Natural killer cell (primary cell): ENCODE results near the gene TENM4. TPM values are rescaled to one million over a fixed set of nuclear protein-coding genes. Genes with fewer than 3 reads are reported as not detected.

Experiments used
- ATAC-seq, 3 donors: fragments of 150-1000 bp in 2 of 3; fragments of 200-7000 bp in 1 of 3; cut with Tn5 transposase; 1 replicate in 1 of 3; 2 replicates in 2 of 3; pipeline ENCODE4 v1.10.0; 2021; ENCODE audit warnings: mild to moderate bottlenecking in 2 of 3, moderate library complexity in 2 of 3
- DNase-seq, 2 donors: peaks; one replicate each; pipeline versions ENCODE4 v3.0.0 to v3.0.0-alpha.2; 2013 to 2021; ENCODE audit warnings: mixed read lengths in 1 of 2
- H3K27ac ChIP-seq: one replicate; pipeline ENCODE4 v1.5.1; 2013; ENCODE audit warnings: mild to moderate bottlenecking, low read length
- H3K27me3 ChIP-seq: one replicate; pipeline ENCODE4 v1.6.1; 2013; ENCODE audit warnings: low read length; ENCODE audit not compliant: control insufficient read depth, insufficient read depth
- H3K36me3 ChIP-seq: one replicate; pipeline ENCODE4 v1.6.1; 2013; ENCODE audit warnings: low read length; ENCODE audit not compliant: control insufficient read depth, insufficient read depth
- H3K4me1 ChIP-seq: one replicate; pipeline ENCODE4 v1.6.1; 2013; ENCODE audit warnings: low read length; ENCODE audit not compliant: control insufficient read depth, insufficient read depth
- H3K4me3 ChIP-seq: one replicate; pipeline ENCODE4 v1.5.1; 2013; ENCODE audit warnings: low read length
- H3K9me3 ChIP-seq: one replicate; pipeline ENCODE4 v1.6.1; 2013; ENCODE audit warnings: low read length; ENCODE audit not compliant: control insufficient read depth, insufficient read depth
- H3K27ac Mint-ChIP-seq, 2 donors: one replicate each; pipeline ENCODE4 v1.8.0; 2022; ENCODE audit warnings: mild to moderate bottlenecking in 2 of 2, mixed read lengths in 2 of 2, moderate library complexity in 1 of 2
- H3K27me3 Mint-ChIP-seq, 2 donors: one replicate each; pipeline ENCODE4 v1.8.0; 2022; ENCODE audit warnings: low read depth in 2 of 2, mixed read lengths in 2 of 2
- H3K36me3 Mint-ChIP-seq: one replicate; pipeline ENCODE4 v1.8.0; 2022; ENCODE audit warnings: mixed read lengths
- H3K4me1 Mint-ChIP-seq, 2 donors: one replicate each; pipeline ENCODE4 v1.8.0; 2022; ENCODE audit warnings: mixed read lengths in 2 of 2
- H3K4me3 Mint-ChIP-seq: one replicate; pipeline ENCODE4 v1.8.0; 2022; ENCODE audit warnings: mild to moderate bottlenecking, moderate library complexity, mixed read lengths
- H3K9me3 Mint-ChIP-seq, 2 donors: one replicate each; pipeline ENCODE4 v1.8.0; 2022; ENCODE audit warnings: mixed read lengths in 2 of 2
- WGBS: methylation state at CpG from one replicate; pipeline ENCODE4 v1.1.7; 2013; ENCODE audit warnings: missing lambda C conversion rate; ENCODE audit not compliant: insufficient coverage; 5-methylcytosine and 5-hydroxymethylcytosine counted together
- intact Hi-C: fragments of 100-400 bp; cut with micrococcal nuclease; formaldehyde crosslinking; loops from one replicate; pipeline ENCODE4 v1.14.2; 2022
- total RNA-seq, 4 donors: library from RNA; stranded (reverse); fragments of 120-200 nt in 1 of 4; gene quantifications; one replicate each; pipeline versions ENCODE4 v1.2.3 to v1.2.4, GENCODE V29; 2013 to 2022
- TF ChIP-seq, protein P1 (sequence below): fragments of 200-600 bp; IDR thresholded peaks from one replicate; pipeline ENCODE4 v1.8.0; 2022; ENCODE audit warnings: antibody characterized with exemption

TENM4 gene
- total RNA-seq, 3 donors from 2014 or later (not counting 1 experiment from before 2014, with no cell fraction given), result 0.63 to 0.75 TPM; not detected in 1

GRCh38 chr11:79404325-79404724 lies 36.5 kb downstream of the TENM4 start:
- Mint-ChIP-seq H3K9me3 (peaks cover 3% of the 10 kb centered on the region in 2 donors), H3K27me3 (no peaks in the 10 kb centered on the region), H3K27ac (no peak overlapping the region), H3K4me3 (no peak overlapping the region), H3K4me1 (no peaks in the 10 kb centered on the region), H3K36me3 (no peaks in the 10 kb centered on the region)
- no peaks in the 10 kb centered on the region for H3K27me3 ChIP-seq
- H3K4me3 ChIP-seq, result no peak overlapping the region
- ATAC-seq (no peak), DNase-seq (no peak)
- H3K27ac ChIP-seq, result no peak overlapping the region
- H3K4me1 ChIP-seq, result no peaks in the 10 kb centered on the region
- H3K9me3 ChIP-seq, result no peaks in the 10 kb centered on the region
- TF ChIP-seq, protein P1, sequence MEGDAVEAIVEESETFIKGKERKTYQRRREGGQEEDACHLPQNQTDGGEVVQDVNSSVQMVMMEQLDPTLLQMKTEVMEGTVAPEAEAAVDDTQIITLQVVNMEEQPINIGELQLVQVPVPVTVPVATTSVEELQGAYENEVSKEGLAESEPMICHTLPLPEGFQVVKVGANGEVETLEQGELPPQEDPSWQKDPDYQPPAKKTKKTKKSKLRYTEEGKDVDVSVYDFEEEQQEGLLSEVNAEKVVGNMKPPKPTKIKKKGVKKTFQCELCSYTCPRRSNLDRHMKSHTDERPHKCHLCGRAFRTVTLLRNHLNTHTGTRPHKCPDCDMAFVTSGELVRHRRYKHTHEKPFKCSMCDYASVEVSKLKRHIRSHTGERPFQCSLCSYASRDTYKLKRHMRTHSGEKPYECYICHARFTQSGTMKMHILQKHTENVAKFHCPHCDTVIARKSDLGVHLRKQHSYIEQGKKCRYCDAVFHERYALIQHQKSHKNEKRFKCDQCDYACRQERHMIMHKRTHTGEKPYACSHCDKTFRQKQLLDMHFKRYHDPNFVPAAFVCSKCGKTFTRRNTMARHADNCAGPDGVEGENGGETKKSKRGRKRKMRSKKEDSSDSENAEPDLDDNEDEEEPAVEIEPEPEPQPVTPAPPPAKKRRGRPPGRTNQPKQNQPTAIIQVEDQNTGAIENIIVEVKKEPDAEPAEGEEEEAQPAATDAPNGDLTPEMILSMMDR, result no peak
- intact Hi-C loops, result no loop called here
- WGBS, result 100% methylated on average over 1 of the region's 2 CpGs
- no peaks in the 10 kb centered on the region for H3K36me3 ChIP-seq

DNA sequence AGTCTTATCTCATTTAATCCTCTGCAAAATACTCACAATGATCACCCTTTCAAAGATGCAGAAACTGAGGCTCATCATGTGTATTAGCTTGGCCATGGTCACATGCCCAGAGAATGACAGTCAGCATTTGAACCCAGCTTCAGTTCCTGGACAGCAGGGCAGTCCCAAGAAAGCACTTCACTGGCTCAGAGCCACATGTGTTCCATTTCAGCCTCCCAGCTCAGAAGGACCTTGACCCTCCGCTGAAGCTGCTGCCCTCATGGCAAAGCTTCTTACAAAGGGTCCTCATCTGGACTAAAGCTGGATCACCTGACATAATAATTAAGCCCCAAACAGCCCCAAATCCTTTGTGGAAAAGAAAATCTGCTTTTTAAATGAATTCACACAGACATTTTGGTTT lies 37.0 kb downstream of the TENM4 start:
- Histone ChIP-seq H3K27me3 (no peaks in the 10 kb centered on the region), H3K36me3 (no peaks in the 10 kb centered on the region), H3K27ac (no peak overlapping the region), H3K4me1 (no peaks in the 10 kb centered on the region), H3K4me3 (no peak overlapping the region), H3K9me3 (no peaks in the 10 kb centered on the region)
- TF ChIP-seq, protein P1, result no peak
- Mint-ChIP-seq H3K27ac (no peak overlapping the region), H3K4me3 (no peak overlapping the region), H3K4me1 (no peaks in the 10 kb centered on the region), H3K27me3 (no peaks in the 10 kb centered on the region), H3K9me3 (peaks cover 3% of the 10 kb centered on the region in 2 donors), H3K36me3 (no peaks in the 10 kb centered on the region)
- intact Hi-C loops, result no loop called here
- ATAC-seq (no peak), DNase-seq (no peak)
- WGBS, result 89% methylated on average over 1 of the region's 1 CpG

- ATAC-seq (no peak), DNase-seq (no peak)
- H3K4me3 Mint-ChIP-seq, result no peak overlapping the region
- intact Hi-C loops, result no loop called here
- TF ChIP-seq, protein P1, result no peak
- peaks cover 3% of the 10 kb centered on the region in 2 donors for H3K9me3 Mint-ChIP-seq
- Histone ChIP-seq H3K27ac (no peak overlapping the region), H3K4me1 (no peaks in the 10 kb centered on the region), H3K4me3 (no peak overlapping the region), H3K27me3 (no peaks in the 10 kb centered on the region), H3K36me3 (no peaks in the 10 kb centered on the region), H3K9me3 (no peaks in the 10 kb centered on the region)
- no peak overlapping the region for H3K27ac Mint-ChIP-seq
- H3K27me3 Mint-ChIP-seq, result no peaks in the 10 kb centered on the region
- whole genome bisulfite sequencing, result 82% methylated on average over 3 of the region's 3 CpGs
- no peaks in the 10 kb centered on the region for H3K4me1 Mint-ChIP-seq
- no peaks in the 10 kb centered on the region for H3K36me3 Mint-ChIP-seq
Measured at GRCh38 chr11:79402912-79403311, 37.9 kb downstream of the TENM4 start.

DNA sequence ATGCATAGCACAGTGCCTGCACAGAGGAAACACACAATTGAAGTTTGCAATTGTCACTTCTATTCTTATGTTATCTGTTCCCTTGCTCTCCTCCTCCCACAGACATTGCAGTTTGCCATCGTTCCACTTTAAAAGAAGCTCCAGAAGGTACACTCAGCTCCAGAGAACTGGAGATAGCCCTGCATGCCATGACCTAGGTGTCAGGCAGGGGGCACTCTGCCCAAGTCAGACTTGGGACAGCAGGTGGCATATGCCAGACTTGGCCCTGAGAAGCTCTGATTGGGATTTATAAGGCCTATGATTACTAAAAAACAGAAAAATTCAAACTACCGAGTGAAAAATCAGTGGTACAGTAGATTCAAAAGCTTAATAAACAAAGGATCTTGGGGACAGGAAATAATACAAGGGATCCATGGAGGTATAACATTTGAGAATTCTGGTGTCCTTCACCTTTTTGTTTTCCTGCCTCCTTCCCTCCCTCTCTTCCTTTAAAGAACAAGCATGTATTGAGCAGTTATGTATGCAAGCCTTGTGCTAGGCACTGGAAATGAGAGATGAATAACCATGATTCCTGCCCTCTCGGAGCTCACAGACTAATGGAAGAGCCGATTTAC lies 40.0 kb downstream of the TENM4 start:
- H3K4me1 Mint-ChIP-seq, result no peaks in the 10 kb centered on the region
- no peaks in the 10 kb centered on the region for H3K27me3 ChIP-seq
- TF ChIP-seq, protein P1, result no peak

More for the DNA sequence above, 40.0 kb downstream of the TENM4 start:
- ATAC-seq (no peak), DNase-seq (no peak)
- H3K27me3 Mint-ChIP-seq, result no peaks in the 10 kb centered on the region
- no peak overlapping the region for H3K27ac Mint-ChIP-seq
- WGBS, result 75% methylated on average over 4 of the region's 4 CpGs
- no peaks in the 10 kb centered on the region for H3K36me3 Mint-ChIP-seq
- peaks cover 3 to 6% of the 10 kb centered on the region in 2 donors for H3K9me3 Mint-ChIP-seq
- Histone ChIP-seq H3K36me3 (no peaks in the 10 kb centered on the region), H3K4me1 (no peaks in the 10 kb centered on the region), H3K27ac (no peak overlapping the region), H3K4me3 (no peak overlapping the region), H3K9me3 (no peaks in the 10 kb centered on the region)
- intact Hi-C loops, result no loop called here
- H3K4me3 Mint-ChIP-seq, result no peak overlapping the region
